Measurements from ENCODE around the gene KAZN.

GRCh38 chr1:14698314-14698713 lies 99.8 kb downstream of the KAZN start:
- TF ChIP-seq EZH2 (IDR thresholded peaks at IDR 0.05; ENCODE audit: borderline replicate concordance, insufficient read depth, low read length, poor library complexity, severe bottlenecking) (no peak), TAF1 (IDR thresholded peaks at IDR 0.05; ENCODE audit: low read depth) (no peak), RAD21 (conservative IDR thresholded peaks at IDR 0.05) (no peak), POLR2AphosphoS5 (IDR thresholded peaks at IDR 0.05) (no peak)
- TF ChIP-seq, protein P1, sequence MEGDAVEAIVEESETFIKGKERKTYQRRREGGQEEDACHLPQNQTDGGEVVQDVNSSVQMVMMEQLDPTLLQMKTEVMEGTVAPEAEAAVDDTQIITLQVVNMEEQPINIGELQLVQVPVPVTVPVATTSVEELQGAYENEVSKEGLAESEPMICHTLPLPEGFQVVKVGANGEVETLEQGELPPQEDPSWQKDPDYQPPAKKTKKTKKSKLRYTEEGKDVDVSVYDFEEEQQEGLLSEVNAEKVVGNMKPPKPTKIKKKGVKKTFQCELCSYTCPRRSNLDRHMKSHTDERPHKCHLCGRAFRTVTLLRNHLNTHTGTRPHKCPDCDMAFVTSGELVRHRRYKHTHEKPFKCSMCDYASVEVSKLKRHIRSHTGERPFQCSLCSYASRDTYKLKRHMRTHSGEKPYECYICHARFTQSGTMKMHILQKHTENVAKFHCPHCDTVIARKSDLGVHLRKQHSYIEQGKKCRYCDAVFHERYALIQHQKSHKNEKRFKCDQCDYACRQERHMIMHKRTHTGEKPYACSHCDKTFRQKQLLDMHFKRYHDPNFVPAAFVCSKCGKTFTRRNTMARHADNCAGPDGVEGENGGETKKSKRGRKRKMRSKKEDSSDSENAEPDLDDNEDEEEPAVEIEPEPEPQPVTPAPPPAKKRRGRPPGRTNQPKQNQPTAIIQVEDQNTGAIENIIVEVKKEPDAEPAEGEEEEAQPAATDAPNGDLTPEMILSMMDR (IDR thresholded peaks at IDR 0.05; ENCODE audit: poor library complexity, severe bottlenecking) = no peak
